ENCODE measurements around the gene LBHD2.

The LBHD2 gene

DNA sequence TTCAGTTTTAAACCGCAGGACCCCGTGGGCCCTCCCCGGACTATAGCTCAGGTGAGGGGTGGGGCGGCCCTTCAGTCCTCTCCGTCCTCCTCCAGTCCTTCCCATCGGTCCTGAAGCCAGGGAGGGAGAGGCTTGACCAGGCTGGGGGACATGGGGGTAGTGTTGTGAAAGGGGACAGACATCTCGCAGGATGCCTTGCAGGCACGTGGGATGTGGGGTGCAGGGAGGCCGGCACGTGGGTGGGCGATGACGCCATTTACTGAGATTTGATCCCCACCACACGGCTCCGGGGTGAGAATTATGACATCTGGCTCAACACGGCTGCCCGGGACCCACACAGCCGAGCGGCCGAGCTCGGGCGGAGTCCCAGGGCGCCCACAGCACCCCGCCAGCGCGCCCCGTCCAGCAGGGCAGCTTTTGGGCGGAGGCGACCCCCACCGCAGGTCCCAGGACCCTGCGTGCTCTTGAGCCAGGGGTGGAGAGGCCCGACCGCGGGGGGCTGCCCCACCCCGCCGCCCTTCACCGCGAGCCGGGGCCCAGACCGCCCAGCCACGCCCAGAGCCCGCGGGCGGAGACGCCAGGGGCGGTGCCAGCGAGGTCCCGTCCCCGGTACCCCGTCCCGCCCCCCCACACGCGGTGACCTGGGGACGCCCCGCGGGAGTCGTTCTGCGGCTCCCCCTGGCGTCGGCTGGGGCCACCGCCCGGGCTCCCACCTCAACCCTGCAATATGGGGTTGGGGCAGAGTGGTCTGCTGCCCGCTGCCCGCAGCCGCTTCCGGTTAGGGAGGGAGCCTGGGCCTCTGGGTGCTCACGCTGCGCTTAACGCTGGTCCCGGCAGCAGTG lies 7.3 kb downstream of the LBHD2 start:
- DNase-seq, result no peak

DNA sequence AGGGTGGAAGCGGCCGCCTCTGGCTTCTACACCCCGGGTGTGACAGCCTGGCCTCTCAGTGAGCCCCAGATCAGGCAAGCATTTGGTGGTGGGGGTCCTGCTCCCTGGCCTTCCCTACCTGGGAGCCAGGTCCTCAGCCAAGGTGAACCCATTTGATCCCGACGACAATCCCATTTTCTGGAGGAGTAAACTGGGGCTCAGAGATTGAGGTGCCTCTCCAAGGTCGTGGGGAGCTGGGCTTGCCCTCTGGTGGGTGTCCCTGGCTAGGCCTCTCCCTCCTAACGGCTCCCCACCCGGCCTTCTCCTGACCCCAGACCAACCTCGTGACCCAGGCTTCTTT lies 7.8 kb downstream of the LBHD2 start:
- no peak for DNase-seq

DNA sequence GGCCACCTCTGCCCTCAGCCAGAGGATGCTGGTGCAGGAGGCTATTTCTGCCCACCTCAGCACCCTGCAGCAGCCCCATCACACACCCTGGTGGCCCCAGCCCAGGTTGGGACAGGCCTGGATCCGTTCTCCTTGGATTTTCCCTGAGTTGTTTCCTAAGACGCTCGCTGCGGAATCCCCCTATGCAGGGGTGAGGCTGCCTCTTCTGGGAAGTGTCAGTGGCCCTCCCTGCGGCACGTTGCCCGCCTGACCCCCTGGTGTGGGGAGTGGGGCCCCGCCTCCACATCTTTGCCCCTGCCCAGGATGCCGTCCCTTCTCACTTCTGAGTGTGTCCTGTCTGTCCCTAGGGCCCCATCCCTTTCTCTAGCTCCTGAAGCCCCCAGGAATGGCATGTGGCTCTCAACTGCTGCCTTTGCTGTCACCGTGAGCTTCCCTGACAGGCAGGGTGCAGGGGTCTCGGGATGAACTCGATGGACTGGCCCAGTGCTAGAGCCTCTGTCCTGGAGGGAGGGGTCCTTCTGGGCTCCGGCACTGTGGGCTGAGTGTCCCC lies 9.9 kb downstream of the LBHD2 start:
- no peak for DNase-seq

DNA sequence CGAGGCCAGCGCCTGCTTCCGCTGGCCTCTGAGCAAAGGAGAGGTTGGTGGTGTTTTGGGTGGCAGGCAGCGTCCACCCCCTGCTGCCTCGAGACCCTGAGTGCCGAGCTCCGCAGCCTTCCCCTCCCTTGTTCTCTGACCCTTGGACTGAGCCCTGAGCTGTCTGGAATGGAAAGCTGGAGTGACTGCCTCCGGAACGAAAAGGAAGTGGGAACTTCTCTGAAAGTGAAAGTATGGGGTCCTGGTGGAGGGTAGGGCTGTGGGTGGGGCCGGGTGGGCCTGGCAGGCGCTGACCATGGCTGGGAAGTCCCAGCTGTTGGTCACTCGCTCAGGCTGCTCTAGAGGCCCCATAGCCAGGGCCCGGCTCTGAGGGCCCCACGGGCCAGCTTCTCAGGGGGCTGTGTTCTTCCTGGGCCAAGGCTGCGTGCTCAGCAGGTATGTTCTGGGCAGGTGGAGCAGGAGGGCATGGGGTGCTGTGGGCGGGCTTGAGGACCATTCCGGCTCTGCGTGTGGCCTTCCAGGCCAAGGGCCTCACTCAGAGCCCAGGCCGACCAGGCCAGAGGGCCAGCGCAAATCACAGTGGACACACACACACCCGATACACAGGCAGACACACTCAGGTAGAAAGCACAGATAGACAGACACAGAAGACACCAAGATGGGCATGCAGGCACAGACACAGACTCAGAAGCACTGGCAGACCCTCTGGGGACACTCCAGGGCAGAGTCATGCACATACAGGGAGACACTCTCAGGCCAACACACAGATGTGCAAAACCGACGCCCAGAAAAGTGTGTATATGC lies 10.6 kb downstream of the LBHD2 start, which contains the start of gene EXOC3L4:
TSS of gene EXOC3L4 (plus strand) at position 320 of the 804 bp plus-strand sequence. CDS start 5,495 bp downstream, outside the sequence.
- DNase-seq, result no peak

DNA sequence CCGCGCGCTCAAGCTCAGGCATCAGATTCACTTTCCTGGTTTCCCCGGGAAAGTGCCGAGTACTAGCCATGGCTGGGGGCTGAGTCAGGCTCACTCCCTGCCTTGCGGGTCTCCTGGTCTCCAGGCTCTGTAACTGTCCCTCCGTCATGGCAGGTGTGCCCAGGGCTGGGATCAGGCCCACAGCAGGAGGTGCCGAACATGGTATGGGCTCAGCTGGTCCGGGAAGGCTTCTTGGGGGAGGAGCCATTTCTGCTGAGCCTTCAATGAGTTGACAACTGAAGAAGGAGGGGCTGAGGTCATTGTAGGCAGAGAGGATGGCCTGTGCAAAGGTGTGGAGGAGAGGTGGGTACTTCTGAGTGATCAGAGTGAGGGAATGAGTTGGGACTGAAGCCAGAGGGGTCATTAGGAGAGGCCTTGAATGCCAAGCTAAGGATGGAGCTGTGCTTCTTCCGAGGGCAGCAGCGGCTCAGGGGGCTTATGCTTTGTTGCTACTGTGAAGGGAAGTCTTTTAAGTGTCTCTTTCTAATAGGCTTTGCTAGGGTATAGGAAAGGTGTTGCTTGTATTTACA lies 11.3 kb downstream of the LBHD2 start:
- DNase-seq, result no peak

DNA sequence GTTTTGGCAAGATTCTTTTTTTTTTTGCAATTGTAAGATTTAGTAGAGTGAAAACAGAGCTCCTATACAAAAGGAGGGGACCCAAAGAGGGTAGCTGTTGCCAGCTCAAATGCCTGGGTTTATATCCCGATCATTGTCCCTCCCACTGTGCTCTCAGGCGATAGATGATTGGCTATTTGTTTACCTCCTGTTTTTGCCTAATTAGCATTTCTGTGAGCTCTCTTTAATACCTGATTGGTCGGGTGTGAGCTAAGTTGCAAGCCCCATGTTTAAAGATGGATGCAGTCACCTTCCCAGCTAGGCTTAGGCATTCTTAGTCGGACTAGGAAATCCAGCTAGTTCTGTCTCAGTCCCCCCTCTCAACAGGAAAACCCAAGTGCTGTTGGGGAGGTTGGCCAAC lies 12.4 kb downstream of the LBHD2 start:
- no peak for DNase-seq

DNA sequence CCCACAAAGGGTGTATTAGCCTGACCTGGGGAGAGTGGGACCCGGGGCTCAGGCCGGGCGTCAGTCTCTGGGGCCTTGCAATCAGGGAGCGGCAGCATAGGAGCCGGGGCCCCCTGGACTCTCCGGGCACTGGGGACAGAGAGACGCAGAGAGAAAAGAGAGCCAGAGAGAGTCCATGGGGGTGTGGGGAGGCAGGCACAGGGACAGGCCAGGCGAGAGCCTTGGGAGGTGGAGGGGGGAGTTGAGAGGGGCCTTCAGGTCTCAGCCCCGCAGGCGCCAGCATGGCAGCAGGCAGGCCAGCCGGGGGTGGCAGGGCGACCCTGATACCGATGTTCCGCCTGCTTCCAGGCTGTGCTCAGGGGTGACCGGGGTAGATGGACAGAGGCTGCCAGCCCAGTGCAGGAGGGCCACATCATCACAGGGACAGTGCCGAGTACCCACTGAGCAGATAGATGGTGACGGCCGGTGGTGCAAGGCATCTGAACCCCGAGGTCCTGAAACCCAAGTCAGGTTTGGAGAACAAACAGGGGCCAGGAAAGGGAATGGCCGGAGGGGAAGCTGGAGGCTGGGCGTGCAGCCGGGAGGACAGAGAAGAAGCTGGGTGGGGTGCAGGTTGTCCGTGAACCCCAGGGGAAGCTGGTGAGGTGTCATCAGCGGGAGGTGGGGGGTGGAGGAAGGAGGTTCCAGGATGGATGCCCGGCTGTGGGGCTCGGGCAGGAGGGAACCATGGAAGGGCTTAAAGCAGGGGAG lies 13.4 kb downstream of the LBHD2 start:
- DNase-seq, result no peak

DNA sequence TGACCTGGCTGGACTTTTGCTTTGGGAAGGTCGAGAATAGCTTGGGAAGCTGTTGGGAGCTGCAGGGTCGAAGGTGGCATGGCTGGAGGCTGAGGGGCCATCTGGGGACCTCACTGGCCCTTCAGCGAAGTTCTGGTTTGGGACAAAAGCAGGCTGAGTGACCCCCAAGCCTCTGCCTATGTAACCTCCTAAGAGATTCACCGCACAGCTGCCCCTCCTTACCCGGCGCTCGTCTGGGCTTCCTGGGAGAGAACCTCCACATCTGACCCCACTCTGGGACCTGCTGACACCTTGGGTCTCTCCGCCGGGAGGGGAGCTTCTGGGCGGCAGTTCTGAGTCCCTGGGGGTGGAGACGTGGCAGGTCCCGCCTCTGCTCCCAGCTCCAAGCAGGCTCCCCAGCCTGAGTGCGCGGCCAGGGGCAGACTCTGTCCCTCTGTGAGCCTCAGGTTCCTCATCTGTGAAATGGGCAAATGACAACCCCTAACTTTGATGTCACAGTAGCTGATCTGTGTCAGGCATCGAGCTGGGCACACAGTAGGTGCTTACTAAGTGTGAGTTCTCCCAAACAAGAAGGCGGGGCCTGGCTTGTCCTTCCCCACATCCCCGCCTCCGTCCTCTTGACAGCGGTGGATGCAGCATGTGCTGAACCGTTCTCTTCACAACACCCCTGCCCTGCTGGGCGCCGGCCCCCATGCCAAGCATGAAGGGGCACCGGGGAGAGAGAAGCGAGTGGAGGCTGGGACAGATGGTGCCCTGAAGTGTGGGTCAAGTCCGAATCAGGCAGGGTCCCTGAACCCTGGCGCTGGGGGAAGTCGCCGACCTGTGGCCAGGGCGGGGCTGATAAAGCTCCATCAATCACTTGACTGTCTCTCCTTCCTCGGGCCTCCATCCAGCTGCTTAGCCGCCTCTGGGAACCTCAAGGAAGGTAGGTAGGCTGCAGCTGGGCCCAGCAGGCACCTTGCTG lies 14.3 kb downstream of the LBHD2 start:
- DNase-seq, result no peak

DNA sequence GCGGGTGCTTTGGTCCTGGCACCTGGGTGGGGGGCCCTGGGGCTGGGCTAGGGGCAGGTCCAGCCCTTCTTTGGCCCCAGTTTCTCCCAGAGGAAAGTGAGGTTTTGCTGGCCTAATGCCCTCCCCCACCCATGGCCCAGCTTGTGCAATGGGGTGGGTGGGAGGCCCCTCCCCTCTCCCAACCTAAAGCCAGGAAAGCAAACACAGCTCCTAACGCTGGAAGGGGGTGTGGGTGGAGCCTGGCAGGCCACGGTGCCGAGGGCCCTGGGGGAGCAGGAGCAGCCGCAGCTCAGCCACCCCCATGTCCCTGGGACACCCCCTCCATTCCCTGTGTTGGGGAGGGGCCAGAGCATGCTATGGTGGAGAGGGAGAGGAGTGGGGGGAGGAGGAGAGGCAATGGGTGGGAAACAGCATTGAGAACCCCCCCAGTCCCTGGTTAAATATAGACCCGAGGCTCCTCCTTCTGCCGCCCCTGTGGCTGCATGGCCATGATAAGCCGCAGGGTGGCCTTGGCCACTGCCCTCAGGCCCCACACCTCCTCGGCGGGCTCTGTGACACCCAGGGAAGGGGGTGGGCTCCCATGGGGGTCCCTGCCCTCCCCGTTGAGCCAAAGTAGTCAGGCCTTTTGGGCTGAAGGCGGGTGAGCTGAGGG lies 15.2 kb downstream of the LBHD2 start:
- DNase-seq, result no peak

DNA sequence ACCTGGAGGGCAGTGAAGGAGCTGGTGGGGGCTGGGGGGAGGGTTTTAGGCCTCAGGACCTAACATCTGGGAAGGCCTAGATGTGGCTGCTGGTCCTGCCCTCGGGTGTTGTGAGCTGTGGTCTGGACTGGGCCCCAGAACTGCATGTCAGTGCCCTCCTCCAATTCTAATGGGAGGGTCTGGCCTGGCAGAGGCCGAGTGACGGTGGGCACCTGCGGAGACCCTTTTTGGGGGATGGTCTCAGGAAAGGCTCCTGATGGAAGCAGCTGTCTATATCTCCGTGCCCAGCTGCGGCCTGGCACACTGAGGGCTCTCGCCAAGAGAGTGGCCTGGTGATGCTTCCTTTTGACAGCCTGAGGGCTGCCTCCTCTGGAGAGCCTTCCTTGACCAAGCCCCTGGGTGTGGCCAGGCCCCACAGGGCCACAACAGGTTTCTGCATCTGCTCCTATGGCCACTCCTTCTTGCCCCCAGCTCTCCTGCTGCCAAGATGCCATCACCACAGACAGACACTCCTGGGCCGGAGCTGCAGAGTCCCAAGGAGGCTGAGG lies 15.8 kb downstream of the LBHD2 start:
- no peak for DNase-seq

DNA sequence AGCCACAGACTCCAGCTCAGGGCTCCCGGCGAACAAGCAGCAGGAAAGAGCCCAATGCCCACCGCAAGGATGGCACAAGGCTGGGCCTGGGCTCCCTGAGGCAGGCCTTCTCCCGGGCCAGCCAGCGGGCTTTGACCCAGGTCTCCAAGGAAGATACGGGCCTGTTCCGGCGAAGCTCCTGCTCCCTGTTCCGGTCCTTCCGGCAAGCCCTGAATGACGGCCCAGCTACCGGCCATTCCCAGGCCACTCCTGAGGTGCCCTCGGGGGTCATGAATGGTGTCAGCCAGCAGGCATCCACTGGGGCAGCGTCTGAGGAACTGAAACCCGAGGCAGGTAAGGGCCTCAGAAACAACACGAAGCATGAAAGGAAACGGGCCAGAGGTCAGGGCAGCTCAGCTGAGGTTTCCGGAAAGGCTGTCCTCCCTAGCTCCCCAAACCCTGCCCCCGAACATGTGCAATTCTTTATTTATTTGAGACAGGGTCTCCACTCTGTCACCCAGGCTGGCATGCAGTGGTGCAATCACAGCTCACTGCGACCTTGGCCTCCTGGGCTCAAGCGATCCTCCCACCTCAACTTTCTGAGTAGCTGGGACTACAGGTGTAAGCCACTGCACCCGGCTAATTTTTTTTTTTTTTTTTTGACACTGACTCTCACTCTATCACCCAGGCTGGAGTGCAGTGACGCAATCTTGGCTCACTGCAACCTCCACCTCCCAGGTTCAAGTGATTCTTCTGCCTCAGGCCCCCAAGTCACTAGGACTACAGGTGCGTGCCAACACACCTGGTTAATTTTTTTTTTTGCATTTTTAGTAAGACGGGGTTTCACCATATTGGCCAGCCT lies 16.5 kb downstream of the LBHD2 start:
- no peak for DNase-seq

DNA sequence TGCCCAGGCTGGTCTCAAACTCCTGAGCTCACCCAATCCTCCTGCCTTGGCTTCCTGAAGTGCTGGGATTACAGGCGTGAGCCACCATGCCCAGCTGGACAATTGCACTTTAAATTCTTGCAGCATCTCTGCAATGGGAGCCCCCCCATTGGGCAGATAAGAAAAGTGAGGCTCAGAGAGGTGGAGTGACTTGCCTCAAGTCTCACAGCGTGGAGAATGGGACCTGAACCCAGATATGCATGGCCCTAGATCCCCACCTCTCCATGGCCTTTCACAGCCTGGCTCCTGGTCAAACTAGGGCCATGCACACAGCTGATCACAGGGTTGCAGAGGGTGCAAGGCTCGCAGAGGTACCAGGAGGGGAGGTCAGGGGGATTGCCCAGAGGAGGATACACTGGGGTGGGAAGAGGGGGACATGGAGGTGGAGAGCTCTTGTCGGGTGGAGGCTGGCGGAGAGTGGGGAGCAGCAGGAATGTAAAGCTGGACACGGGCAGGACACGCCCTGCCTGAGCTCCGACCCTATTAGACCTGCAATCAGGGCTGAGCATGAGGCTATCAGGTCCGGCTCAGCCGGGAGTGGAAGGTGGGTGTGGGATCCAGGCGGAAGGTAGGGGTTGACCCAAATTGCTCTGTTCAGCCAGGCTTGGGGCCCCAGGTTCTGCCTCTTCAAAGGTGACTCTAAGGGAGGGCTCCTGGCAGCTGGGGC lies 17.4 kb downstream of the LBHD2 start:
- no peak for DNase-seq

DNA sequence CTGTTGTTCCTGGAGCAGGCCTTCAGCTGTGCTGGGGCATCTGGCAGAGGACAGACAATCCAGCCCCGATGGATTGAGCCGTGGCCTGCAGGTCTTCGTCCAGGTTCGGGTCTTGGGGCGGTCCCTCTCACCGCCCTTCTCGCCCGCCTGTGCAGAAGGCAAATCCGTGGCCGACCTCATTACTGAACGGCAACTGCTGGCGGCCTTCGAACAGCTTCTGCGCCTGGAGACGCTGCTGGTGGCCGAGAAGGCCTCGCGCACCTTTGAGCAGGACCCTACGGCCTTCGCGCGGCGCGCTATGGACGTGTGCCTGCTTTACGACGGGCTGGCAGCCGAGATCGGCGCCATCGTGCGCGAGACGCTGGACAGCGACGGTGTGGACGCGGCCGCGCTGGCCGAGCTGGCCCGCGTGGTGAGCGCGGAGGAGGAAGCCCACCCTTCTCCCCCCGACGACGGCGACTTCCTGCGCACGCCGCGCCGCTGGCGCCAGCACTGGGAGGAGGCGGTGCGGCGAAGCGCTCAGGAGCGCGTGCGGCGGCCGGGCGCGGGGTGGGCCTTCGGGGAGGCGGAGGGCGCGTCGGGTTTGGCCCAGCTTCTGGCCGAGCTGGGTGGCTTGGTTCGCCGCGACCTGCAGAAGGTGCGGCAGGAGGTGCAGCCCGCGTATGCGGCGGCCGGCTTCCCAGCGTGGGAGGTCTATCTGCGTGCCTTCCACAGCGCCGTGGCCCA lies 18.1 kb downstream of the LBHD2 start:
- DNase-seq, result no peak

DNA sequence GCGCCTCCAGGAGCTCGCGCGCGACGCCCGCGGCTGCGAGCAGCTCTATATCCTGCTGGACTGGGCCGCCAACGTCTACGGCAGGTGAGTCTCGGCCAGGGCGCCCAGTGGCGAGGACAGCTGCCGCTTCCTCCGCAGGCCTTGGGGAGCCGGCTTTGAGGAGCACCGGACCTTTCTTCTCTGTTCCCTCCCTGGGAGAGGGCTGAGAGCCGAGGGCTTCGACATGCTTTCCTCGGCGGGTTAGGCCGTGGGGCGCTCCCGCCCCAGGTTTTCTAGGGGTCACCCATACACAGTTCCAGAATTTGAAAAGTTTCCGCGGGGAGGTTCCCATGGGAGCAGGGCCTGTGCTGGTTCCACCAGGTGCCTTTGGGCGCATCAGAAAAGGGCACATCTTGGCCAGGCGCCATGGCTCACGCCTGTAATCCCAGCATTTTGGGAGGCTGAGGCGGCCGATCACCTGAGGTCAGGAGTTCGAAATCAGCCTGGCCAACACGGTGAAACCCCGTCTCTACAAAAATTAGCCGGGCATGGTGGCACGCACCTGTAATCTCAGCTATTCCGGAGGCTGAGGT lies 18.8 kb downstream of the LBHD2 start:
- no peak for DNase-seq

DNA sequence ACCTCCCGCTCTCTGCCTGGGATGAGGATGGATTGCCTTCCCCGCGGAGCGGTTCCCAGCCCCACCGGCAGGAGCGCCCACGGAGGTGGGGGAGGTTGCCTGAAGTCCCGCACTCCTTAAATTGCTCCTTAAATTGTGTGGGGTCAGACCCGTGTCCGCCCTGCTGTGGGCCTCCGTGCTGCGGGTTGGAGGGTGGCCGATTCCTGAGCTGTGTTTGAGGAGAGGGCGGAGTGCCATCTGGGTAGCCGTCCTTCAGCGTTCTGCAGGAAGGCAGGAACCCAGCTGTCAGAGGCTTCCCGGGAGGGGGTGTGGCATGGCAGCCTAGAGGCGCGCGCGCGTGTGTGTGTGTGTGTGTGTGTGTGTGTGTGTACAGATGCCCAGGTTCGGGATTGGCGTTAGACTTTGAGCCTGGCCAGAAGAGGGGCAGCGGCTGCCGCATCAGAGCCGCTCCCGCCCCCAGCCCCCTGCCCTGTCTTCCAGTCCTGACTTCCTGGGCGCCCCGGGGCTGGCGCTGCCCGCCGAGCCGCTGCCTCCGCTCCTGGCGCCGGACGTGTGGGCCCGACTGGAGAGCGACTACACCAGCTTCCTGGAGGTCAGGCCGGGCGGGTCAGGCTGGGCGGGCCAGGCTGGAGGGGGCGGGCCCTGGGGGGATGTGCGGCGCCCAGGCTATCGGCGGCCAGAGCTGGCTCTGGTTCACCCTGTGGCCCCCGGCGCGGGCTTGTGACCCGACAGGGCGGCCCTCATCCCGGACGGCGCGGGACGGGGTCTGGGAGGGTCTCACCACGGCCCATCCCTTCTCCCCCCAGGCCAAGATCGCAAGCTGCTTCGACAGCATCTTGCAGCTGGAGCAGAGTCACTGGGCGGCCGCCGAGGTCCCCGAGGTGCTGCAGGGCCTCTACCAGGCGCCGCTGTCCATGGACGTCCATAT lies 19.7 kb downstream of the LBHD2 start:
- DNase-seq, result no peak

DNA sequence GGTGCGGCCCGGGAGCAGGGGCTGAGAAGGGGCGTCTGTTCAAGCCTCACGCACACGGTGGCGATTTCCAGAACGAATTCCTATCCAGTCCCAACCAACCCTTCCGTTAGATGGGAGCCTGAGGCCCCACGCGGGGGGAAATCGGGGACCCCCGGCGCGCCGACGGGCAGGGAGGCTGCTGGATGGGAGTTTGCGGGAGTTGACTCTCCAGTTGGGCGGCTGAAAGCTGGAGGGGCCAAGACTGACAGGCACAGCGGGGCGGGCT lies 20.3 kb downstream of the LBHD2 start:
- DNase-seq, result no peak
